Measurements from ENCODE around the gene LCP1. TPM values are rescaled to one million over a fixed set of nuclear protein-coding genes. Genes with fewer than 3 reads are reported as not detected.

LCP1 gene
- total and polyA plus RNA-seq, 4 donors, result 42.9 to 539 (median 158) TPM

DNA sequence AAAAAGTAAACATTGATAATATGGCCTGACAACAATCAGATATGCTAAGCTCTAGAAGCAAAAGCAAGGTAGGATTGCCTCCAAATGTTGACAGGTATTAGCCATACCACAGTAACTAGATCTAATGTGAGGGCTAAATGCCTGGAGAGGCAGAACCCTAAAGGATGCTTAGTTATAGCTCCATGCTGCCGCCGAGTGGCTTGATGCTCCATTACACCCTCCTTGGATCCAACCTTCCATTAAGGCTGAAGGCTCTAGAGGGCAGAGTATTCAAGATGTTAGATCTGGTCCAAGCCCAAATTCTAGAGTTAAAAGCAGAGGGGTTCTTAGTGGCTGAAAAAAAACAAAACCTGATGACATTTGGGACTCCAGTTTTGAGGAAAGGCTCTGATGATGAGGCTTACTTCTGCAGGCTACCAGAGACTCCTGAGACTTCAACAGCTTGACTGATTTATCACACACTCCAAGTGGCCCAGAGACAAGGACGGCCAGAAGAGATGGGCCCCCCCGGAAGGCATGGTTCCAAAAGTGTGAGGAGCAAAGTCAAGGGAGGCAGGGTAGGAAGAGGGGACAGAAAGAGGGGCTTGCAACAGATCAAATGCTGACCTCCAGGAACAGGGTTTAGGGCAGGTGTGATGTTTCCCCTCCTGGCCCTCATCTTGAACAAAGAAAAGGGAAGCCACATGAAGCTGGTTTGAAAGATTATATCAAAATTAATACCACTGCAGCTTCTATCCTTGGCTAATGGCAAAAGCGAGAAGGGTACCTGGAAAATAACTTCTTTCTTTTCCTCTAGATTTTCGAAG lies 55.2 kb downstream of the LCP1 start:
- DNase-seq (peak; percentile 77 to 88 (median 81)), ATAC-seq (ENCODE audit: insufficient read depth, low FRiP score) (peak; percentile 90)
- Histone ChIP-seq H3K27me3 (ENCODE audit: control insufficient read depth in 3 of 3, insufficient read depth in 3 of 3, low read length in 2 of 3) (no peaks in the 10 kb centered on the region), H3K27ac (ENCODE audit: low read depth in 1 of 2, low read length in 1 of 2) (no peak overlapping the region), H3K4me3 (no peak overlapping the region), H3K9me3 (ENCODE audit: control insufficient read depth in 4 of 4, insufficient read depth in 3 of 4, low read length in 3 of 4) (no peaks in the 10 kb centered on the region), H3K9ac (ENCODE audit: insufficient read depth in 1 of 2, low read length in 2 of 2) (no peak overlapping the region), H3K4me1 (ENCODE audit: control insufficient read depth in 5 of 5, insufficient read depth in 5 of 5, low read length in 5 of 5) (peaks cover 0 to 4% (median 0%) of the 10 kb centered on the region in 5 donors), H3K36me3 (ENCODE audit: control insufficient read depth in 4 of 4, insufficient read depth in 4 of 4, low read length in 4 of 4) (peaks cover 0 to 3% (median 0%) of the 10 kb centered on the region in 4 donors)
- WGBS, 2 donors, result 39 to 47% methylated on average over 6 of the region's 6 CpGs
- TF ChIP-seq, protein P1, sequence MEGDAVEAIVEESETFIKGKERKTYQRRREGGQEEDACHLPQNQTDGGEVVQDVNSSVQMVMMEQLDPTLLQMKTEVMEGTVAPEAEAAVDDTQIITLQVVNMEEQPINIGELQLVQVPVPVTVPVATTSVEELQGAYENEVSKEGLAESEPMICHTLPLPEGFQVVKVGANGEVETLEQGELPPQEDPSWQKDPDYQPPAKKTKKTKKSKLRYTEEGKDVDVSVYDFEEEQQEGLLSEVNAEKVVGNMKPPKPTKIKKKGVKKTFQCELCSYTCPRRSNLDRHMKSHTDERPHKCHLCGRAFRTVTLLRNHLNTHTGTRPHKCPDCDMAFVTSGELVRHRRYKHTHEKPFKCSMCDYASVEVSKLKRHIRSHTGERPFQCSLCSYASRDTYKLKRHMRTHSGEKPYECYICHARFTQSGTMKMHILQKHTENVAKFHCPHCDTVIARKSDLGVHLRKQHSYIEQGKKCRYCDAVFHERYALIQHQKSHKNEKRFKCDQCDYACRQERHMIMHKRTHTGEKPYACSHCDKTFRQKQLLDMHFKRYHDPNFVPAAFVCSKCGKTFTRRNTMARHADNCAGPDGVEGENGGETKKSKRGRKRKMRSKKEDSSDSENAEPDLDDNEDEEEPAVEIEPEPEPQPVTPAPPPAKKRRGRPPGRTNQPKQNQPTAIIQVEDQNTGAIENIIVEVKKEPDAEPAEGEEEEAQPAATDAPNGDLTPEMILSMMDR (IDR thresholded peaks at IDR 0.05; ENCODE audit: control extremely low read depth, extremely low read depth), result peak; percentile 71

DNA sequence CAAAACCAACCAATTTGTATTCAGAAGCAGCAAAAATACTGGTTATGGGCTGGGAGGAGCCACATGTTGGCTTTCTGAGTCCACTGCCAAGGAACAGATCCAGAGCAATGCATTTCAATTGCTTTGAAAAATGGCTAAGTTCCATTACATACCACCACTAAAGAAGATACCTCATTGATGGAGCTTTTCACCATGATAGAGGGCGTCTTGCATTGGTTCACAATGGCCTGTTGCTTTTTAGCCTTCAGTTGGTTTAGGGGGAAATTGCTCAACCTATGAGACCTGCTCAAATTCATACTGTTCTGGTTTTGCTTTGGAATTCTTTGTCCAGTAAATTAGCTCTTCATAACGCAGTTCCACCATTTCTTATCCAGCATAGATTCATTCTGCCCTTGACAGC lies 55.9 kb downstream of the LCP1 start:
- H3K27ac ChIP-seq (ENCODE audit: low read depth in 1 of 2, low read length in 1 of 2), result no peak overlapping the region
- 22 to 58% methylated on average over 2 of the region's 2 CpGs for WGBS, 2 donors
- no peaks in the 10 kb centered on the region for H3K27me3 ChIP-seq (ENCODE audit: control insufficient read depth in 3 of 3, insufficient read depth in 3 of 3, low read length in 2 of 3)
- DNase-seq (no peak), ATAC-seq (ENCODE audit: insufficient read depth, low FRiP score) (no peak)
- peaks cover 0 to 3% (median 0%) of the 10 kb centered on the region in 4 donors for H3K36me3 ChIP-seq (ENCODE audit: control insufficient read depth in 4 of 4, insufficient read depth in 4 of 4, low read length in 4 of 4)
- no peak overlapping the region for H3K4me3 ChIP-seq
- TF ChIP-seq, protein P1 (IDR thresholded peaks at IDR 0.05; ENCODE audit: control extremely low read depth, extremely low read depth), result no peak
- peaks cover 0 to 4% (median 0%) of the 10 kb centered on the region in 5 donors for H3K4me1 ChIP-seq (ENCODE audit: control insufficient read depth in 5 of 5, insufficient read depth in 5 of 5, low read length in 5 of 5)
- no peak overlapping the region for H3K9ac ChIP-seq (ENCODE audit: insufficient read depth in 1 of 2, low read length in 2 of 2)
- H3K9me3 ChIP-seq (ENCODE audit: control insufficient read depth in 4 of 4, insufficient read depth in 3 of 4, low read length in 3 of 4), result no peaks in the 10 kb centered on the region

DNA sequence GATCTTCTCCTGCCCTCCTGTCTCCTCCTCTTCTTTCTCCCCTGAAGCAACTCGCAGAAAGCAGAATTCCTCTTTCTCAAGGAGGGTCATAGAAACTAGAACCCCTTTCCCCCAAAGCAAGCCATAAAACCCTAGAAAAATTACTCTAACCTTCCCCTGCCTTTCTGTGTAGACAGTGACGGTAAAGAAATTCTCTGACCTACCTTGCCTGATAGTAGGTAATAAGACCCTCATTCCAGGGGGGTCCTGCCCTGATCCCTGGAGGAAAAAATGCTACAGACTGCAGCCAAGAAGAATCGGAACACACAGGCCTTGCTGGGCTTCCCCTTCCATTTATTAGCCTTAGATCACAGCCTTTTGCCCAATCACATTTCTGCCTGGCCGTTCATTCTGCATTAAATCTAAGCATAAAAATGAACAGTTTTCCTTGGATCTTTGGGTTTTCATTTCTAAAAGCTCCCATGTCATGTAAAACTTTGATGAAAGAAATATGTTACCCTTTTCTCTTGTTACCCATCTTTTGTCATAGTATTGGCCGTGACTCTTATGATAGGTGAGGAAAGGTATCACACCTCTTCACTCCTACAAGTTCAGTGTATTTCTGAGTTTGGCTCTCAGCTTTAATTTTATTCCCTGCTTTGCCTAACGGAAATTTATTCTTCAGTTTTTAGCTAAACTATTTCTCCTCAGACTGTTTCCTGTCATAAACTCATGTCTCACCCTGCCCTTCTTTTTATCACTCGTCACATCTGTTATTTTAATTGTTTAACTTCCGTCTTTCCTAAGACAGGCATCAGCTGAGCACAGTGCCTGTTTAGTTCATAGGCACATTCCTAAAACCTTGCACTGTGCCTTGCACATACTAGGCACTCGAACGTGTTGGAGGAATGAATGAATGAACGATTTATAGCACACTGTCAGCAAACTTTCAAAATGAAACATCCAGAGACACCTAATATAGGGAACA lies 56.7 kb downstream of the LCP1 start:
- Histone ChIP-seq H3K9ac (ENCODE audit: insufficient read depth in 1 of 2, low read length in 2 of 2) (no peak overlapping the region), H3K4me1 (ENCODE audit: control insufficient read depth in 5 of 5, insufficient read depth in 5 of 5, low read length in 5 of 5) (peaks cover 0 to 4% (median 0%) of the 10 kb centered on the region in 5 donors), H3K9me3 (ENCODE audit: control insufficient read depth in 4 of 4, insufficient read depth in 3 of 4, low read length in 3 of 4) (no peaks in the 10 kb centered on the region), H3K4me3 (no peak overlapping the region), H3K36me3 (ENCODE audit: control insufficient read depth in 4 of 4, insufficient read depth in 4 of 4, low read length in 4 of 4) (peaks cover 0 to 3% (median 0%) of the 10 kb centered on the region in 4 donors), H3K27me3 (ENCODE audit: control insufficient read depth in 3 of 3, insufficient read depth in 3 of 3, low read length in 2 of 3) (no peaks in the 10 kb centered on the region), H3K27ac (ENCODE audit: low read depth in 1 of 2, low read length in 1 of 2) (no peak overlapping the region)
- DNase-seq, result no peak
- TF ChIP-seq, protein P1 (IDR thresholded peaks at IDR 0.05; ENCODE audit: control extremely low read depth, extremely low read depth), result no peak
- whole genome bisulfite sequencing, 2 donors, result 20 to 36% methylated on average over 11 of the region's 11 CpGs
- ATAC-seq (ENCODE audit: insufficient read depth, low FRiP score), result no peak
